ENCODE measurements around the gene SSTR4.
A peak's percentile ranks its signal among the peaks of the same experiment; 100 is the strongest.

SSTR4 gene

GRCh38 chr20:23061262-23061661, 26.1 kb downstream of the SSTR4 start:
- no peak for TF ChIP-seq CTCF (IDR thresholded peaks at IDR 0.05; ENCODE audit: low read depth, low read length)
- no peak for DNase-seq (ENCODE audit: extremely low read depth, low read depth)

- no peak for DNase-seq (ENCODE audit: extremely low read depth, low read depth)
- TF ChIP-seq CTCF (IDR thresholded peaks at IDR 0.05; ENCODE audit: low read depth, low read length): peak; percentile 64
Measured at GRCh38 chr20:23061734-23062561, 26.8 kb downstream of the SSTR4 start.

GRCh38 chr20:23062632-23063031, 27.5 kb downstream of the SSTR4 start:
- no peak for TF ChIP-seq CTCF (IDR thresholded peaks at IDR 0.05; ENCODE audit: low read depth, low read length)
- no peak for DNase-seq (ENCODE audit: extremely low read depth, low read depth)

DNA sequence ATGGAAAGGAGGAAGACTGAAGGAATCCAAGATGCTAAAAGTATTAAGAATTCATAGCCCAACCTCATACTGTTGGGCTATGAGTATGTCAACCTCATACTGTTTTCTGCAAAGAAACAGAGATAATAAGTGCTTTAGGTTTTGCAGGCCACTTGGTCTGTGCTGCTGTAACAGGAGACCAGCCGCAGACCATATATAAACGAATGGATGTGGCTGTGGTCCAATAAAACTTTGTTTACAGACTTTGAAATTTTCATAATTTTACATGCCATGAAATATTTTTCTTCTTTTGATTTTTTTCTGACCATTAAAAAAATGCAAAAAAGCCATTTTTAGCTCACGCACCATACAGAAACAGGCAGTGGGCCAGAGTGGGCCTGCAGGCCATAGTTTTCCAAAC, 28.1 kb downstream of the SSTR4 start:
- no peak for DNase-seq (ENCODE audit: extremely low read depth, low read depth)
- TF ChIP-seq CTCF (IDR thresholded peaks at IDR 0.05; ENCODE audit: low read depth, low read length): no peak

DNA sequence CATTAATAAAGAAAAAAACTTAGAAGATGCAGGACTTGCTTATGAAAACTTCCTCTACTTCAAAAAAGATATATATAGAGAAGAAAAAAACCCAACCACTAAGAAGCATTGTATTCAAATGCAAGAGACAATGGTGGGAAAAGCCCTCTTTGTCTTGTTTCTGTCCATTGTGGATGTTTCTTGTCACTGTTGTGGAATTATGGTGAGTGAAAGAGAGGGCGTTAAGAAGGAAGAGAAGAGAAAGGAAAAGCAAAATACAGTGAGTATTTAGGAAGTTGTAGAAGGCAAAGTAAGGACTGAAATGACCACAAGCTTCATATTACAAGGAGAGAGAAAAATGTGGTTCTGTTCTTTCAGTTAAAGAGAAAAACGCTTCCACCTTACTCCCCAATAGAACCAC, 28.5 kb downstream of the SSTR4 start:
- DNase-seq (ENCODE audit: extremely low read depth, low read depth): no peak
- TF ChIP-seq CTCF (IDR thresholded peaks at IDR 0.05; ENCODE audit: low read depth, low read length): no peak

- no peak for DNase-seq (ENCODE audit: extremely low read depth, low read depth)
- no peak for TF ChIP-seq CTCF (IDR thresholded peaks at IDR 0.05; ENCODE audit: low read depth, low read length)
Measured at GRCh38 chr20:23065266-23066201, 30.4 kb downstream of the SSTR4 start.

DNA sequence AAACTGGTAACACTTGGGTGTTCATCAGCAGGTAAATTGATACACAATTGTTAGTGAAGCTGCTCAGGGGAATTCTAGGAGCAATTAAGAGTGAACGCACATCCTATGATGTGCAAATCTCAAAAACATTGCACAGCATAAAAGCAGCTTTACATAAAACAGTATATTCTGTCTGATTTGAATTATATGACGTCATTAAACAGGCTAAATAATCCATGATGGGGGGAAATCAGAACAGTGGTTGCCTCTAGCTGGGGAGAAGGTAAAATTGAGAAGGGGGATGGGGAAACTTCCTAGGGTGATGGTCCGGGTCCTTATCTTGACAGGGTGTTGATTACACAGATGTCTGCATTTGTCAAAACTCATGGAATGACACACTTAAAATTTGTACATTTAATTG, 31.7 kb downstream of the SSTR4 start:
- no peak for TF ChIP-seq CTCF (IDR thresholded peaks at IDR 0.05; ENCODE audit: low read depth, low read length)
- no peak for DNase-seq (ENCODE audit: extremely low read depth, low read depth)
